Dermis microvascular lymphatic vessel endothelial cell (primary cell): ENCODE data around the gene ARL8A. TPM values are rescaled to one million over a fixed set of nuclear protein-coding genes. Genes with fewer than 3 reads are reported as not detected.
"Not testable (repeated sequence)": the region's sequence is repeated elsewhere in the genome, so short reads cannot be mapped to it uniquely, and the experiment has no call there.

ENCODE experiments used
- DNase-seq, 2 donors: peaks; one replicate each; pipeline versions ENCODE4 v3.0.0 to v3.0.0-alpha.2; 2010; ENCODE audit warnings: low read depth in 2 of 2
- total RNA-seq: library from RNA; depleted of rRNA; stranded (reverse); fragments of >200 nt; gene quantifications from 2 replicates; pipeline ENCODE4 v1.2.1, GENCODE V29; 2014

ARL8A gene
- total RNA-seq, 1 donor from 2014 or later: 16.8 TPM

DNA sequence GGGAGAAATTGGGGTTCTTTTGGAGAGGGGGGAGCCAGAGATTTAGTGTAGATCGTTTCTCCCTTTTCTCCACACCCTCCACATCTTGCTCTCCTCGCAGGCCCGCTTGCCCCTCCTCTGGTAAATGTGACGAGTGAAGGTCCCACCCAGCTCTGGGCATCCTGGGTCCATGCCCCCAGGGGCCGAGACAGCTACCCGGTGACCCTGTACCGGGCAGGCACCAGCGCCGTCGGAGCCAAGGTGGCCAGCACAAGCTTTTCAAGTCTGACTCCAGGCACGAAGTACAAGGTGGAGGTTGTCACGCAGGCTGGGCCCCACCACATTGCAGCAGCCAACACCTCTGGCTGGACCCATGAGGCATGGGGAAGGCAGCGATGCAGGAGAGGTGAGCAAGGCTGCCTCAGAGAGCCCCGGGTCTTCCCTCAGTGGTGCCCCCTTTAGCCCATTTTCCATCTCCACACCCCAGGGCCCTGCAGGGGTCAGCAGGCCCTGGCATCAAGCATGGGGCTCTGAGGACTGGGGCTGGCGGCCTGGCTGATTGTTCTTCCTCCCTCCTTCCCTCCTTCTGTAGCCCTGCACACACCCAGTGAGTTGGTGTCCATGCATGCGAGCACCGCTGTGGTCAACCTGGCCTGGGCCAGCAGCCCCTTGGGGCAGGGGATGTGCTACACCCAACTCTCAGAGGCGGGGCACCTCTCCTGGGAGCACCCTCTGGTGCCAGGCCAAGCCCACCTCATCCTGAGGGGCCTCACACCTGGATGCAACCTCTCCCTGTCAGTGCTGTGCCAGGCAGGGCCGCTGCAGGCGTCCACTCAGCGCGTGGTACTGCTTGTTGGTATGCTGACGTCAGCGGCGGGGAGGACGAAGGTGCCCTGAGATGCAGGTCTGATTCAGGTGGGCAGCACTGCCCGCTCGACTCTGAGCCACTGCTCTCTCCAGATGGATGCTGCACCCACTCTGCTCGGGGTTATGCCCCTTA lies 32.7 kb upstream of the ARL8A start:
- DNase-seq: no peak

DNA sequence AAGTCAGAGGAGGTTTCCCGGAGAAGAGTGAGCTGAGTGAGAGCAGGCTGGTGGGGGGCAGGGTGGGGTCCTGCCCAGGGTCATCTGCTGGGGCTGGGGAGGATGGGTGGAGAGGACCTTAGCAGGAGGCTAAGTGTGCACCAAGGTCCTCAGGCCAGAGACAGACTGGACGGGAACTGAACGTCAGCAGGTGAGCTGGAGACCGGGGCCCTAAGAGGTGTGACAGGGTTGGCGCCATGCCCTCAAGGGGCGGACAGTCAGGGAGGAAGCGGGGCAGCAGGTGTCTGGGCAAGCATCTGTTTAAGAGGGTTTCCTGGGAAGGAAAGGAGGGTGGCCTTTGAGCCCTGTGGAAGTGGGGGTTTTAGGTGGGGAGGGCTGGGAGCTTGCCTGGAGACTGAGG lies 29.5 kb upstream of the ARL8A start:
- no peak for DNase-seq

DNA sequence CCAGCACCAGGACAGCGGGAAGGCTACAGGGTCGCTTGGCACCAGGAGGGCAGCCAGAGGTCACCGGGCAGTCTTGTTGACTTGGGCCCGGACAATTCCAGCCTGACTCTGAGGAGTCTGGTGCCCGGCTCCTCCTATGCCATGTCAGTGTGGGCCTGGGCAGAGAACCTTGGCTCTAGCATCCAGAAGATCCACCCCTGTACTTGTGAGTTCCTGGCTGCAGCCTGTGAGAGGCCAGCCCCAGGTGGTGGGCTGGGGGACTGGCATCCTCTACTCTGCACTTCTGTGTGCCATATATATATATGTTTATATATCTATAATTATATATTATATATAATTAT lies 27.4 kb upstream of the ARL8A start:
- DNase-seq: no peak

DNA sequence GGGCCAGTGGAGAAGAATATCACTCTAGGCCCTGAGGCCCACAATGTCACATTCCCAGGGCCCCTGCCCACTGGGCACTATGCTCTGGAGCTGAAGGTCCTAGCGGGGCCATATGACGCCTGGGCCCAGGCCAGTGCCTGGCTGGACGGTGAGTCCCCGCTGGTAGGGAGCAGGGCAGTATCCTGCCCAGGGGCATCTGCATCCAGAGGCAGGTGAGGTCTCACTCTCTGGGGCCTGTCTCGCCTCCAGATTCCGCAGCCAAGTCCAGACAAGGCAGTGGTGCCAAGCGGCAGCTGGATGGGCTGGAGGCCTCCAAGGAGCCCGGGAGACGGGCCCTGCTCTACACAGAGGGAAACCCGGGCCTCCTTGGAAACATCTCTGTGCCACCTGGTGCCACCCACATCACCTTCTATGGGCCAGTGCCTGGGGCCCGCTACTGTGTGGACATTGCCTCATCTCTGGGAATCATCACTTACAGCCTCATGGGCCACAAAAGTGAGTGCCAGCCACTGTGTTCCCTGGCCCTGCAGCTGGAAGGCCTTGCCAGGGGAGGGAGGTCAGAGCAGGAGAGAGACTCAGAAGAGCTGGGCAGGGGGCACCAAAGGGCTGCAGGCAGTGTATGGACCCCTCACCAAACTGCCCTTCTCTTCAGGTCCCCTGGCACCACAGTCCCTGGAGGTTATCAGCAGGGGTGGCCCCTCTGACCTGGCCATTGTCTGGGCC lies 26.9 kb upstream of the ARL8A start:
- no peak for DNase-seq

DNA sequence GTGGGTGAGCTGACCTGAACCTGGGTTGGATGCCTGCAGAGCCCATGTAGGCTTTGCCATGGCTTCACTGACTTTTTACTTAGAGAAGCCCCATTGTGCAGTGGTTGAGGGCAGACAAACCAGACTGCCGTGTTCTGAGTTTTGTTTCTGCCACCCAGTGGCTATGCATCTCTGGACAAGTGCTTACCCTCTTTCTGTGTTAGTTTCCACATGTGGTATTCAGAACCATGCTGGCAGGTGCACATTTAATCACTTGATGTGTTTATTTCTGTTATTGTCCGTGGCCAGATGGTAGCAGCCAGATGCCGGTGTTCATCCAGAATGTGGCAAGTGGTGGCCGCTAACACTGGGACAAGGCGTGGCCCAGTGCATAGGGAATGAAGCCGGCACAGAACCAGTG lies 26.2 kb upstream of the ARL8A start:
- no peak for DNase-seq

DNA sequence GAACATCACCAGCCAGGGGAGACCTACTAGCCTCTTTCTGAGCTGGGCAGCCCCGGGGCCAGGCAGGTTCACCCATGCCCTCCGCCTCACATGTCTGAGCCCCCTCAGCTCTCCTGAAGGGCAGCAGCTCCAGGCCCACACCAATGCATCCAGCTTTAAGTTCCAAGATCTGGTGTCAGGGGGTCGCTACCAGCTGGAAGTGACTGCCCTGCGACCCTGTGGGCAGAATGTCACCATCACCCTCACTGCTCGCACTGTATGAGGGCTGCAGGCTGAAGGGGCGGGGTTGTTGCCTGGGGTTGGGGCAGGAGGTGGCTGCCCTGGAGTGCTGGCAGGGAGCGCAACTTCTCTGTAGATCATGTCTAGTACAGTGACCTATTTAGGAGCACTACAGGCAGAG lies 24.3 kb upstream of the ARL8A start:
- no peak for DNase-seq

DNA sequence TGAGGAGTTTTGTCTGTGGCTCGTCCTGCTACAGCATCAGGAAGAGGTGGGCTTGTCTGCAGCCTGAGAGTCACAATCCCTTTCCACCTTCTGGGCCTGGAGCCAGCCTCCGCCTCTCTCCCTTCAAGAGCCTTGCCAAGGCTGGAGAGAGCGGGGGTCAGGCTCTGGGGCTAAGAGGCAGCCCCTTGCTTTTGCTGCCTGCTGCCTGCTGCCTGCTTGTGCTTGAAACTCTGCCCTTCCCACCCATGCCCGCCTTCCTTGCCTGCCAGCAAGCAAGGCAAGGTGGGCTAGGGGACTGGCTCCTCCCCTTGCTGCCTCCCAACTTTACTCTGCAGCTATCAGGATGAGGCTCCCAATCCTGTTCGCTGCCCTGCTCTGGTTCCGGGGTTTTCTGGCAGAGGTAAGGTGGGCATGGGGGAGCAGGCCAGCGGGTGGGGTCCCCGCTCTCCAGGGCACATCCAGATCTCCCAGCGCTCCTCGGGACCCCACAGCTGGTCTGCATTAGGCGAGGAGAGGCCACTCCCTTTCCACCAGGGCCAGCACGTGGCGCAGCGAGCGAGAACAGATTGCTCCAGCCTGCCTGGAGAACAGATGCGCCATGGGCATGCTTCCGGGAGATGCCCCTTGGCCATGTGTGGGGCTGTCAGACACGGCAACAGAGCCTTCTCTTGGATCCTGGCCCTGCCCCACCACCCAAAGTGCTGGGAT lies 23.3 kb upstream of the ARL8A start:
- DNase-seq: no peak

DNA sequence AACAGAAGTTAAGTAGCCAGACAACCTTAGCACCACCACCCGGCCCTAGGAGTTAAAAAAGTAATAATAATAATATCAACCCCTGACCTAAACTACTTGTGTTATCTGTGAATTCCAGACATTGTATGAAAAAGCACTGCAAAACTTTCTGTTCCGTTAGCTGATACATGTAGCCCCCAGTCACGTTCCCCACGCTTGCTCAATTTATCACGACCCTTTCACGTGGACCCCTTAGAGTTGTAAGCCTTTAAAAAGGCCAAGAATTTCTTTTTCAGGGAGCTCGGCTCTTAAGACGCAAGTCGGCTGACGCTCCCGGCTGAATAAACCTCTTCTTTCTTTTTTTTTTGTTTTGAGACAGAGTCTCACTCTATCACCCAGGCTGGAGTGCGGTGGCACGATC lies 22.5 kb upstream of the ARL8A start:
- DNase-seq: not testable (repeated sequence)

DNA sequence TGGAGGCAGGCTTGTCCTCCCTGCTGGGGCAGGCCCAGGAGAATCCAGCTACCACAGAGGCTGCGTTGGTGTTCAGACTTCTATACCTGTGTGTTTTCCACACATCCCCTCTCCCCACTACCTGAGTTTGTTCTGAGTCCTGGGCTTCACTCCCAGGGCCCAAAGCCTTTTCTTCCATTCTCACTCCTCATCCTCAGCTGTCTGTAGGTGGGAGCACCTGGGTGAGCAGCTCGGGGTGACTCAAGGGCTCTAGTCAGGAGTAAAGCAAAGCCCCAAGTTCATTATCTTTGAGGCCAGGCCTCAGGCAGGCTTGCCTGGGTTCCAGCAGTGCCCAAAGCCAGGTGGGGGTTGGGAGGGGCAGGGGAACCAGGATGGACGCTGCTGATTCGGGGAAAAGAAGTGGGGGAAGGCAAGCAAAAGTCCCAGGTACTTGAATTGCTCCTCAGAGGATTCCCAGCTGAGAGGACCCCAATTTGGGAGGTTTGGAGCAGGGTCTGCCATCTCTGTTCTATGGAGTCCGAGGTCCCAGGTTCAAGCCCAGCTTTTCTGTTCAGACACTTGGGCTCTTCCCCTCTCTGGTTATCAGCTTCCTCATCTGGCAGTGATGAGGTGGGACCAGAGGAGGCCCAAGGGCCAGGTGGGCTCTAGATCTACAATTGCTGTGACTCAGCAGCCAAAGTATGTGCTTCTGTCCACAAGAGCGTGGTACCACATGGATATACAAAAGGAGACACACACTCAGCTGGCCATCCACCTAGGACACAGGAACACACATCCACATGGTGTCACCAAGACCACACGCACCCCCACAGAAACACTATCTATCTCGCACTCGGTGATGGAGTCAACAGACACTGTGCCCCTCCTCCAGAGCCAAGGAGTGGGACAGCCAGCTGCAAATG lies 21.7 kb upstream of the ARL8A start:
- DNase-seq: no peak

DNA sequence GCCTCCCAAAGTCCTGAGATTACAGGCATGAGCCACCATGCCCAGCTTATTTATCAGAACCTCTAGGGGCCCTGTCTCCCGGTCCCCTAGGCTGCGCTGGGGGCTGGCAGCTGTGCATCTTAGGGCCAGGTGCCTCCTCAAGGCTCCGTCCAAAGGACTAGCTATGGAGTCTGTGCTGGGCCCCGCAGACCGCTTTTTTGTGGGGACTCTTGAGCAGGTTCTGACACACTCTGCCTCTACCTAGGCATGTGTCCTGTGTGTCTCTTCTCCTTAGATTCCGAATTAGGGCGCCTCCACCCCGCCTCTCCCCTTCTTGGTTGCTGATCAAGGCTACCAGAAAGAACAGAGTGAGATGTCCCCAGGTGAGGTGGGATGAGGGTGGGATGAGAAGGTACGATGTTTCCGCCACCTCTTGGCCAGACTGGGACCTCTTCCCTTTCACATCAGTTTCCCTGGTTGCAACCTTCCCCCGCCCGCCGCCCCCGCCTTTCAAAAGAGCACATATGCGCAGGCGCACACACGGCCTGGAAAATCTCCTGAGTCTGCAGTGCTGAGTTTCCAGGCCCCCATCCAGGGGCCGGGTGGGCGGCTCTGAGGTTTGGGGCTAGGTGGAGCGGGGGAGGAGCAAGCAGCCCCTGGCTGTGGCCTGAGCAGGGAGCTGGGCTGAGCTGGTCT lies 20.9 kb upstream of the ARL8A start:
- DNase-seq: no peak

DNA sequence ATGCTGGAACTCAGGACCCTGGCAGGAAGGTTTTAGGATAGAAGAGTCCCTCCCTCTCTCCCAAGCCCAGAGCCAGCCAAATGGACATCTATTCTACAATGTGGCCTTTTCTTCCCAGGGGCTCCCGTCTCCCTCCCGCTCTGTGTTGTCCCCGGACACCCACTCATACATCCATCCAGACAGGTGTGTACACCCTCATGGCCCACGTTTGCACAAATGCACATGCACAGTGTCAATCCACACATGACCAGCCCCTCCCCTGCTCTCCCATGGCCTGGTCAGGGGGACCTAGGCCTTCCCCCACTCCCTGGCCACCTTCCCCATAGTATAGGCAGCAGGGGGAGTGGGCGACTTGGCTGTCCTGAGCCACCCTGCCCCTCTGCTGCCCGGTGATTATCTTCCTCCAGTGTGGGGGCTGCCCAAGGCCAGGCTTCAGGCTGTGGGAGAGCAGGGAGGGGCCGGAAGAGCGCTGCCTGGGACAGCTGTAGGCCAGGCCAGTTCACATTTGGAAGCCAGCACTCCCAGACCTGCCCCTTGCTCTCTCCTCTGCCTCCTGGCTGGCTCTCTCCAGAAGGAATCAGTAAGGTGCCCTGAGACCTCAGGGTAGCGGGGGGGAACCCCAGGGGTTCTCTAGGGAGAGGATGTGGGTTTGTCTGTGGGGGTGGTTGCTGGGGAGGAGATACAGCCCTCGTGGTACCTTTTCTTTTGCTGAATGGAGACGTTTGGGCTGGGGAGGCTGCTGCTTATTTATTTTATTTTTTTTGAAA lies 19.9 kb upstream of the ARL8A start:
- DNase-seq: no peak

DNA sequence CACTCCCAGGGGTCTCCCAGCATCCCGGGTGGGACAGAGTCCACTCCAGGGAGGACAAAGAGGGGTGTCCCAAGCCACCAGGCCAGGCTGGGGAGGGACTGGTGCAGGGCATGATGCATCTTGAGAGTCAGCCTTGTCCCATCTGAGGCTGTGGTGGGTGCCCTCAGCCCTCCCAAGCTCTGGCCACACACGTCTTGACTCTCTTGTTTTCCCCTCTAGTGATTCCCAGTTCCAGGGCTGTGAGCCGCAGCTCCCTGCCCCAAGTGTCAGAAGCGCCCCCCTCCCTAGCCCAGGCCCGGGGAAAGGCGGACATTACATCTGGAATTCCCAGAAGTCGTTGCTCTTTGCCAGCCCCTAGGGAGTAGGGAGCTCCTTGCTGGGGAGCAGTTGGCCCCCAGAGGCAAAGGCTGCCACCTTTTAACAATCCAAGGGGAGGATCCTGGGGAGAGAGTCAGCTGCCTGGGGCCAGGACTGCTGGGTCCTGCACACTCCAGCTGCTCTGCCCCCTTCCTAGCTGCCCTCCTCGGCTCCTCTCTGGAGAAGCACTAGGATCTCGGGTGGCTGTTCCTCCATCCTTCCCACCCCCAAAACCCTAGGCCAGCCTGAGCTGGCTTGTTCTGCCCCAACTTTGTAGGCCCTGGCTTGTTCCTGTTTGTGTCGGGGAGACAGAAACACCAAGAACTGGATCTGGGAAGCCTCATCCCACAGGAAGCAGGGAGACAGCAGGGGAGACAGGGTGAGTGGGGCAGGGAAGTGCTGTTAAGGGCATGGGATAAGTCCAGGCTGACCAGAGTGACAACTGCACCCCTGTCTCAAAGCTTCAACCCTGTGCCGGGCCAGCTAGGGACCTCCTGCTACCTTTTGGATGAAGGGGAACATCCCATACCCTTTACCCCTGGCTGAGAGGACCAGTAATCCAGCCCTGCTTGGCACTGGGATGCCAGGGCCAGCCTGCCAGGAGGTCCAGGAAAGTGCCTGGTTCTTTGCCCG lies 19.0 kb upstream of the ARL8A start:
- no peak for DNase-seq

DNA sequence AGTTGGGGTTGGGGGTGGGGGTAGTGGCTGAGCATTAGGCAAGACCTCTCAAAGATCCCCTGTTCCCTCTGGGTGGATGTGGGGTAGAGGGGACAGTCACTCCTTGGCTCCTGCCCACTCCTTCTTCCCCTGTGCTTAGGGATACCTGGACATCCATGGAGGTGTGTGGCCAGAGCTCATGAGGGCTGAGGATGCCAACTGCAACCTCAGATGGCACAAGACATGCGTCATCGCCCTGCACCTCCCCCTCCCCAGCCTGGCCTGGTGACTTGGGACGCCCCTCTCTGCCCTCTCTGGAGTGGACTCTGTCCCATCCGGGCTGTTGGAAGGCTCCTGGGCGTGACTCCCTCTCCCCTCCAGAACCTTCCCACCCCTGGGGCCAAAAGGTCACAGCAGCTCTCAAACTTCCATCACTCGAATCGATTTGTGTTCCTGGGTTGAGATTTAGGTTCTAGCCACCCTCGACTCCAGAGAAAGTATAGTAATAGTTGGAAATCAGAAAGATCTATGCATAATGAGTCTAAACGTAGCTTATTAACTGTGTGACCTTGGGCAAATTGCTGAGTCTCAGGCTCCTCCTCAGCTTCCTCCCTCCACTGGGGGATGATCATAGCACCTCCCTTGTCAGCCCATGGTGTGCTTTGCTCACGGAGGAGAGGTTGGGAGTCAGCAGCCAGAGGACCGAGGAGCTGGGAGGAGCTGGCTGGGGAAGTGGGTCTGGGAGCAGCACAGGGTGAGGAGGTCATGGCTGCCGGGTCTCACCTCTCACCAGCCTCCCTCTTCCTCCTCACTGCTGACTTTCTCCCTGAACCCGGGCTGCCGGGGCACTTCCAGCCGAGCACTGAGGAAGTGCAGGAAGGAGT lies 18.1 kb upstream of the ARL8A start:
- DNase-seq: no peak

DNA sequence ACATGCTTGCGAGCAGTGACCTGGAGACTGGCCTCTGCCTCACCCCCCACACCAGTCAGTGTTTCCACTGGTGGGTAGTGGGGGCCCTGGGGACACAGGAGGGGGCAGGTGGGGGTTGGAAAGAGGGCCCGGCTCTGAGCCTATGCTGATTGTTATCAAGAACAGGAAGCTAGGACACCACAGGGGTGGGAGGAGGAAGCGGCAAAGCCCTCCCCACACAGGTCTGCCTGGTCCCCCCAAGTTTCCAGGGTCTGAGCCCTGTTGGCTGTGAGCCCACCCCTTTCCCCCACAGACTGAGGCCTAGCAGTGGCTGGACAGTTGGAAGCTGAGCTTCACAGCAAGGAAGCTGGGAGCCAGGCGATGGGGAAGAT lies 17.5 kb upstream of the ARL8A start:
- no peak for DNase-seq

DNA sequence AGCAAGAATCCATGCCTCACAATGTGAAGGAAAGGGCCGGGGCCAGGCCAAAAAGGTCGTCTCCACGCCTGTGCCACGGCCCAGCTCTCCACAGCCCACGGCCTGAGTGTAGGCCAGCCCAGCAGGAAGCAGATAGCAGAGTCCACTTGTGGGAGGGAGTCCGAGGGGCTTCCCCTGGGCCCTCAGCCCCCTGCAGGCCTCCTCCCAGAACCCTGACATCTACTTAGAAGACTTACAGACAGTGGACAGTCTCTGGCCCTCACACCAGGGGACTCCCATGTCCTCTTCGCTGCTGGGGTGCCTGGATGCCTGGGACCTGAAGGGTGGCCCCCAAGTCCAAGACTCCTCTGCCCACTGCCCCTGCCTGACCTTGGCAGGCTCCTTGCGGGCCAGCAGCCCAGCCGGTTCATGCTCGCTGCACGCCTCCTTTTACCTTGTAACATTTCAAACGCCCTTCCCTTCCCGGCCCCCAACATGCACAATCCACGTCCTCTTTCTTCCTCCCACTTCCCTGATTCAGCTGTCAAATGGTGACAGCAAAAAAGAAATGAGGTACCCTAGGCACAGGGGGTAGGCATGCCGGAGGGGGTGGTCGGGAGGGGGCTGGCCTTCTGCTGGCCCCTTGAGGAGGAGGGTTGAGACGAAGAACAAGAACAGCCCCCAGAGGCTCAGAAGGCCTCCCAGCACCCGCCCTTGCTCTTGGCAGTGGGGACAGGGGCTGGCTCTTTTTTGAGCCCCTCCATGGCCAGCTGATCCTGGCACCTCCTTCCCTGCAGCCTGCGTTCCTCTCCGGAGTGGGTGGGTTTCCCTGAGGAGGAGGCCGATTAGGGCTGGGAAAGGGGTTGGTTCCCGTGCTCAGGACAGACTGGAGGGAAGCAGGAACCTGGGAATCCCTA lies 16.9 kb upstream of the ARL8A start:
- no peak for DNase-seq

DNA sequence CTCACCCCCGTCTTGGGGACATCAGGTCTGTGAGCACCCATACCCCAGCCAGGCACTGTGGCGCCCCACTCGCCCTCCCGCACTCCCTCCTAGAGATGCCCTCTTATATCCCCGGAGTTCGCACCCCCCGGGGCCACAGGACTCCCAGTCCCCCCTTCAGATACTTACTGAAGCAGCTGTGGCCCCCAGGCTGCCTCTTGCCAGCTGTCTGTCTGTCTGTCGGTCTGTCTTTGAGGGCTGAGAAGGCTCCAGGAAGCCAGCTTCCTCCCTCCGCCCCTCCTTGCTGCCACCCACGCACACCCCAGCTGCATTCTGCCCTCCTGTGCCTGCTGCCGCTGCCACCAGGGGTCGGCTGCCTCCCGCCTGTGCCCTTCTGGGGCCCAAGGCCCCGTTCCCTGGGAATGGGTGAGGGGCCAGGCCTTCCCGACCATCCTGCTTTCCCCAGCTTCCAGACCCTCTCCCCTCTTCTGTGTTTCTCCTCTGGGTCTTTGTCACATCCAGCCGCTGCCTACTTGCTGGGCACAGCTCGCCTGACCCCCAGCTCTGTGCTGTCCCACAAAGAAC lies 15.9 kb upstream of the ARL8A start, which contains the start of gene PTPN7:
Gene PTPN7 (minus strand): TSS at position 226 of the 564 bp plus-strand sequence. CDS start 1,200 bp downstream, outside the sequence.
- no peak for DNase-seq
